ENCODE measurements around the gene KCNK2. TPM values are rescaled to one million over a fixed set of nuclear protein-coding genes. Genes with fewer than 3 reads are reported as not detected.
"Not testable (repeated sequence)": the region's sequence is repeated elsewhere in the genome, so short reads cannot be mapped to it uniquely, and the experiment has no call there.

The KCNK2 gene
- total RNA-seq, 1 donor from 2014 or later = 8.7 TPM

- no peak for DNase-seq (ENCODE audit: low read depth)
Measured at GRCh38 chr1:215147024-215147423, 64.5 kb downstream of the KCNK2 start.

- DNase-seq (ENCODE audit: low read depth) = no peak
Measured at GRCh38 chr1:215151841-215152549, 69.5 kb downstream of the KCNK2 start.

- peak; percentile 61 for DNase-seq (ENCODE audit: low read depth)
Measured at GRCh38 chr1:215156232-215156631, 73.7 kb downstream of the KCNK2 start.

- no peak for DNase-seq (ENCODE audit: low read depth)
Measured at GRCh38 chr1:215160351-215160750, 77.8 kb downstream of the KCNK2 start.

- DNase-seq (ENCODE audit: low read depth) = not testable (repeated sequence)
Measured at GRCh38 chr1:215163144-215163543, 80.6 kb downstream of the KCNK2 start.

- DNase-seq (ENCODE audit: low read depth) = no peak
Measured at GRCh38 chr1:215166886-215167285, 84.3 kb downstream of the KCNK2 start.

GRCh38 chr1:215181518-215181917 is 99.0 kb downstream of the KCNK2 start:
- DNase-seq (ENCODE audit: low read depth) = no peak

- no peak for DNase-seq (ENCODE audit: low read depth)
Measured at GRCh38 chr1:215185067-215185620, 102.6 kb downstream of the KCNK2 start.

- DNase-seq (ENCODE audit: low read depth) = no peak
Measured at GRCh38 chr1:215188302-215188950, 105.9 kb downstream of the KCNK2 start.

- DNase-seq (ENCODE audit: low read depth) = peak; percentile 52
Measured at GRCh38 chr1:215192306-215192705, 109.8 kb downstream of the KCNK2 start.

GRCh38 chr1:215198021-215198420 is 115.5 kb downstream of the KCNK2 start:
- no peak for DNase-seq (ENCODE audit: low read depth)

- DNase-seq (ENCODE audit: low read depth) = no peak
Measured at GRCh38 chr1:215200121-215200520, 117.6 kb downstream of the KCNK2 start.

GRCh38 chr1:215201283-215201682 is 118.7 kb downstream of the KCNK2 start:
- no peak for DNase-seq (ENCODE audit: low read depth)

GRCh38 chr1:215202868-215203267 is 120.3 kb downstream of the KCNK2 start:
- no peak for DNase-seq (ENCODE audit: low read depth)

- DNase-seq (ENCODE audit: low read depth) = no peak
Measured at GRCh38 chr1:215210167-215210566, 127.6 kb downstream of the KCNK2 start.

- peak; percentile 33 for DNase-seq (ENCODE audit: low read depth)
Measured at GRCh38 chr1:215215846-215216245, 133.3 kb downstream of the KCNK2 start.

GRCh38 chr1:215219372-215219771 is 136.8 kb downstream of the KCNK2 start:
- DNase-seq (ENCODE audit: low read depth) = no peak

GRCh38 chr1:215220346-215220745 is 137.8 kb downstream of the KCNK2 start:
- no peak for DNase-seq (ENCODE audit: low read depth)

- no peak for DNase-seq (ENCODE audit: low read depth)
Measured at GRCh38 chr1:215226757-215227156, 144.2 kb downstream of the KCNK2 start.

GRCh38 chr1:215228193-215228592 is 145.7 kb downstream of the KCNK2 start:
- DNase-seq (ENCODE audit: low read depth) = no peak

GRCh38 chr1:215241451-215241850 is 158.9 kb downstream of the KCNK2 start:
- no peak for DNase-seq (ENCODE audit: low read depth)

GRCh38 chr1:215243345-215244054 is 161.0 kb downstream of the KCNK2 start:
- peak; percentile 4 for DNase-seq (ENCODE audit: low read depth)
